Measurements from ENCODE around the gene CEP57. TPM values are rescaled to one million over a fixed set of nuclear protein-coding genes. Genes with fewer than 3 reads are reported as not detected.

The CEP57 gene
- total RNA-seq, 1 experiment from 2014 or later = 79.8 TPM

DNA sequence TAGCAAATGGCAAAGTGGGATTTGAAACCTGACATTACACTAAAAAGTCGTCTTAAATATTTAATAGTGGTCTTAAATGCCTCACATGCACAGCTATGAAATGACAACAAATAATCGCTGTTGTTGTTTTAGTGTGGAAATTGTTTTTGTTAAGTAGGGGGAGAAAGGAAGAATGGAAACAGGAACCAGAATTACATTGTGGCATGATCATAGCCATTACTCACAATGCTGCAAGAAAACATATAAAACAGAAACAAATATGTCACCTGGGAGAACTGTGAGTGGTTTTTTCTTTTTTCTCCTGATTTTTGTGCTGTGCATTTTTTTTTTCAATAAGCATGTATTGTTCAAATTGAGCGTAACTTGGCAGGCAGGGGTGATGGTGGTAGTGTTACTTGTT is 23.6 kb upstream of the CEP57 start:
- no peak for DNase-seq (ENCODE audit: low spot score)
- intact Hi-C loops (cut with micrococcal nuclease; ENCODE audit: unreplicated experiment) = loop anchor here (10.0 kb wide), 1 partner anchor 1142 kb away; no protein-coding TSS in a partner anchor
- Histone ChIP-seq H3K36me3 (ENCODE audit: insufficient read depth, low read length, poor library complexity, severe bottlenecking) (peaks cover 13% of the 10 kb centered on the region), H3K27me3 (replicated peaks; ENCODE audit: insufficient read depth, low read depth, low read length, poor library complexity) (no peaks in the 10 kb centered on the region), H3K4me3 (ENCODE audit: low read depth, low read length, poor library complexity, severe bottlenecking) (no peak overlapping the region), H3K4me1 (ENCODE audit: insufficient read depth, low read length, poor library complexity, severe bottlenecking) (no peaks in the 10 kb centered on the region), H3K9me3 (ENCODE audit: low read depth, low read length, poor library complexity, severe bottlenecking) (no peaks in the 10 kb centered on the region), H3K27ac (ENCODE audit: low read depth, low read length, poor library complexity, severe bottlenecking) (no peak overlapping the region)
- no TSS peak for BruUV-seq (replicated peaks)
- CTCF ChIA-PET = no interaction called here
- POLR2A ChIA-PET (ENCODE audit: low non-redundant PET) = no interaction called here
- TF ChIP-seq, protein P1, sequence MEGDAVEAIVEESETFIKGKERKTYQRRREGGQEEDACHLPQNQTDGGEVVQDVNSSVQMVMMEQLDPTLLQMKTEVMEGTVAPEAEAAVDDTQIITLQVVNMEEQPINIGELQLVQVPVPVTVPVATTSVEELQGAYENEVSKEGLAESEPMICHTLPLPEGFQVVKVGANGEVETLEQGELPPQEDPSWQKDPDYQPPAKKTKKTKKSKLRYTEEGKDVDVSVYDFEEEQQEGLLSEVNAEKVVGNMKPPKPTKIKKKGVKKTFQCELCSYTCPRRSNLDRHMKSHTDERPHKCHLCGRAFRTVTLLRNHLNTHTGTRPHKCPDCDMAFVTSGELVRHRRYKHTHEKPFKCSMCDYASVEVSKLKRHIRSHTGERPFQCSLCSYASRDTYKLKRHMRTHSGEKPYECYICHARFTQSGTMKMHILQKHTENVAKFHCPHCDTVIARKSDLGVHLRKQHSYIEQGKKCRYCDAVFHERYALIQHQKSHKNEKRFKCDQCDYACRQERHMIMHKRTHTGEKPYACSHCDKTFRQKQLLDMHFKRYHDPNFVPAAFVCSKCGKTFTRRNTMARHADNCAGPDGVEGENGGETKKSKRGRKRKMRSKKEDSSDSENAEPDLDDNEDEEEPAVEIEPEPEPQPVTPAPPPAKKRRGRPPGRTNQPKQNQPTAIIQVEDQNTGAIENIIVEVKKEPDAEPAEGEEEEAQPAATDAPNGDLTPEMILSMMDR (conservative IDR thresholded peaks at IDR 0.05; ENCODE audit: low read depth, low read length) = no peak
- no peak for TF ChIP-seq EZH2 (IDR thresholded peaks at IDR 0.05; ENCODE audit: borderline replicate concordance, low read depth, low read length, poor library complexity, severe bottlenecking)

DNA sequence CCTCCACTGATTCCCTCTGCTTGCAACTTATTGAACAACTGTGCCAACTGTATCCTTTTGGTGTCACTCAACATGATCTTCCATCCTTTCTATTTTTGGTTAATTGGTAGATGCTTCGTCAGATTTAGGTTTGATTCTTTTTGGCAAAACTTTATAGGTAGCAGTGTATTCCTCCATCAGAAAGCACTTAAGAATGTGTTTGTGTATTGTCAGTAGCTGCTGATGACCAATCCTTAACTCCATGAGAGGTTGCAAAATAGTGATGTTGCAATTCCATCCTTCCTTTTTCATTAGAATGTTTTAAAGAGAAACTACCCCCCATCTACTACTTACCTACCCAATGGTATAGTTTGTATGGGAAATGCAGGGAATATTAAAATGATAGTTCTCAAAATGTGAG is 22.8 kb upstream of the CEP57 start:
- TF ChIP-seq, protein P1 (conservative IDR thresholded peaks at IDR 0.05; ENCODE audit: low read depth, low read length) = no peak
- TF ChIP-seq EZH2 (IDR thresholded peaks at IDR 0.05; ENCODE audit: borderline replicate concordance, low read depth, low read length, poor library complexity, severe bottlenecking) = no peak
- Histone ChIP-seq H3K9me3 (ENCODE audit: low read depth, low read length, poor library complexity, severe bottlenecking) (no peaks in the 10 kb centered on the region), H3K4me1 (ENCODE audit: insufficient read depth, low read length, poor library complexity, severe bottlenecking) (no peaks in the 10 kb centered on the region), H3K27ac (ENCODE audit: low read depth, low read length, poor library complexity, severe bottlenecking) (no peak overlapping the region), H3K36me3 (ENCODE audit: insufficient read depth, low read length, poor library complexity, severe bottlenecking) (peaks cover 13% of the 10 kb centered on the region), H3K4me3 (ENCODE audit: low read depth, low read length, poor library complexity, severe bottlenecking) (no peak overlapping the region), H3K27me3 (replicated peaks; ENCODE audit: insufficient read depth, low read depth, low read length, poor library complexity) (no peaks in the 10 kb centered on the region)
- POLR2A ChIA-PET (ENCODE audit: low non-redundant PET) = no interaction called here
- no TSS peak for BruUV-seq (replicated peaks)
- intact Hi-C loops (cut with micrococcal nuclease; ENCODE audit: unreplicated experiment) = loop anchor here (10.0 kb wide), 1 partner anchor 1143 kb away; no protein-coding TSS in a partner anchor
- CTCF ChIA-PET = interaction anchor here (0.5 kb wide), 1 partner anchor 9 kb away, joined by 4 read pairs; no protein-coding TSS in a partner anchor
- no peak for DNase-seq (ENCODE audit: low spot score)

DNA sequence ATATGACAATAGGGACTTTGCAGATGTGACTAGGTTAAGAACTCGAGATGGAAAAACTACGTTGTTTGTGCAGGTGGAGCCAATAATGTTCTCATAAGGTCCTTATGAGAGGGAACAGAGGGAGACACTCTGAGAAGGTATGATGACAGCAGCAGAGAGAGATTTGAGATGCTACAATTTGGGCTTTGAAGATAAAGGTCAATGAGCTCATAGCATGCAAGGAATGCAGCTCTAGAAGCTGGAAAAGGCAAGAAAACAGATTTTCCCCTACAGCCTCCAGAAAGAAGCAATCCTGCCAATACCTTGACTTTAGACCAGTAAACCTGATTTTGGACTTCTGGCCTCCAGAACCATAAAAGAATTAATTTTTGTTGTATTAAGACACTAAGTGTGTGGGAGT is 21.8 kb upstream of the CEP57 start:
- H3K4me1 ChIP-seq (ENCODE audit: insufficient read depth, low read length, poor library complexity, severe bottlenecking) = no peaks in the 10 kb centered on the region
- POLR2A ChIA-PET (ENCODE audit: low non-redundant PET) = no interaction called here
- CTCF ChIA-PET = no interaction called here
- no TSS peak for BruUV-seq (replicated peaks)
- H3K9me3 ChIP-seq (ENCODE audit: low read depth, low read length, poor library complexity, severe bottlenecking) = no peaks in the 10 kb centered on the region
- no peaks in the 10 kb centered on the region for H3K27me3 ChIP-seq (replicated peaks; ENCODE audit: insufficient read depth, low read depth, low read length, poor library complexity)
- intact Hi-C loops (cut with micrococcal nuclease; ENCODE audit: unreplicated experiment) = loop anchor here (10.0 kb wide), 1 partner anchor 1144 kb away; no protein-coding TSS in a partner anchor
- H3K4me3 ChIP-seq (ENCODE audit: low read depth, low read length, poor library complexity, severe bottlenecking) = no peak overlapping the region
- TF ChIP-seq, protein P1 (conservative IDR thresholded peaks at IDR 0.05; ENCODE audit: low read depth, low read length) = no peak
- no peak for TF ChIP-seq EZH2 (IDR thresholded peaks at IDR 0.05; ENCODE audit: borderline replicate concordance, low read depth, low read length, poor library complexity, severe bottlenecking)
- H3K27ac ChIP-seq (ENCODE audit: low read depth, low read length, poor library complexity, severe bottlenecking) = no peak overlapping the region
- no peak for DNase-seq (ENCODE audit: low spot score)
- H3K36me3 ChIP-seq (ENCODE audit: insufficient read depth, low read length, poor library complexity, severe bottlenecking) = peaks cover 21% of the 10 kb centered on the region

All from A673 (cell line).